ENCODE measurements around the gene GPC6.

Gene GPC6

DNA sequence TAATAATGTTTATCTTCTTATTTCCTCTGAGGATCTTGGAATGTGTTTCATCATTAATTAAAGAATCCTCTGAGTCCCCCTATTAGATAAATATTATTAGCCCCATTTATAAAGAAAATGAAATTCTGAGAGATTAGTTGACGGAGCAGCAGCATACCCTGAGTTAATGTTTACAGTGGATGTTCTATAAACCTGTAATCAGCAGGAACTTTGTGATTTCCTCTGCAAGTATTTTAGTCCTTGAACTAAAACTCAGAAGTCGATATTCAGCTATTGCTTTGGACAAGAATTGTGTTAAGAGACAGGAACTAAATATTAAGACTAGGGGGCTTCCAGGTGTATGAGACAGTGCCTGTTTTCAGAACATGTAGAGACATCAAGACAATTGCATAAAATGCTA is 1009.5 kb downstream of the GPC6 start:
- no peak for DNase-seq

DNA sequence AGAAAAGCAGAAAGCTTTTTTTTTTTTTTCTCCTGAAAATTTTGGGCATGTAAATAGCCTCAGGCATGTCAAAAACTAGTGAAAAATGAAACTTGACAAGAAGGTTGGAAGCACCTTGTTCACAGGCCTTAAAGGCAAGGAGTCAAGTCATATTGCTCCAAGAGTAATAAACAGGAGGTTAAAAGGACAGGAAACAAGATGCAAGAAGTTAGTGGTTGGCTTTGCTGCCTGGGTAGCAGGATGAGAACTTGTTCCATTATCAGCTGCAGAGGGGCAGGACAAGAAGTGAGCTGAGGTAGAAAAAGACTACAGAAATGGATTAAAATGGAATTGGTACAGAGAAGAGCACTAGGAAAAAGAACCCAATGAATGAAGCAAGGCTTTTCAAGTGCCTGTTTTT is 1010.3 kb downstream of the GPC6 start:
- no peak for DNase-seq

DNA sequence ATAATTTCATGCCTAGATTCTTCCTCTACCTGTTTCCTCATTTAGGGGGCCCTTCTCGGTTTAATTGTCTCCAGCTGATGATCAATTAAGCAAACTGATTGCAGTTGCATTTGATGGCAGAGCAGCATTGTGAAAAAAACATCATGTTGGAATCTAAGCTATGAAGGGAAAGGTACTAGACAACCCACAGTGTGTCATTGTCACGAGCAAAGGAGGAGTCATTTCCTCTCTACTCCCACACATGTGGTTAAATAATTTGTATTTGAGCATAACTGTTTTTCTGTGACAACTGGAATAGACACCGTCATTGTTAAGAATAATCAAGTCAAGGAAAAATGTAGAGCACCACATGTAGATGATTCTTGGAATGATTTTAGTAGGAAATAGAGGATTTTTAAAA is 1012.5 kb downstream of the GPC6 start:
- no peak for DNase-seq

DNA sequence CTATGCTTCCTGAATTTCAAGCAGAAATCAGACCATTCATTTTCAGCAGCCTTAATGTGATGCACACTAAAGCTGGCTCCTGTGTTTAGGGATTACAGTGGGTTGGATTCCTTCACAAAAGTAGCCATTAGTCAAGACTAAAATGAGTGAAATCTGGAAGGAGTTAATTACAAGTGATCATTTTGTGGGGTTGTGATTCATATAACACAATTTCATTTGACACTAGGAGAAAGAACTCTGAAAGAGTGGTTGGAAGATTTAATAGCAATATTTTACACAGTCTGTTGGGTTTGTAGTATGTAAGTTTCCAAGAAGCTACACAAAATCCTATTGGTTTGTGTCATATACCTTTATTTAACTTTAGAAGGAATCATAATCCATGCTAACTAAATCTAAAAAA is 1015.9 kb downstream of the GPC6 start:
- DNase-seq: no peak

DNA sequence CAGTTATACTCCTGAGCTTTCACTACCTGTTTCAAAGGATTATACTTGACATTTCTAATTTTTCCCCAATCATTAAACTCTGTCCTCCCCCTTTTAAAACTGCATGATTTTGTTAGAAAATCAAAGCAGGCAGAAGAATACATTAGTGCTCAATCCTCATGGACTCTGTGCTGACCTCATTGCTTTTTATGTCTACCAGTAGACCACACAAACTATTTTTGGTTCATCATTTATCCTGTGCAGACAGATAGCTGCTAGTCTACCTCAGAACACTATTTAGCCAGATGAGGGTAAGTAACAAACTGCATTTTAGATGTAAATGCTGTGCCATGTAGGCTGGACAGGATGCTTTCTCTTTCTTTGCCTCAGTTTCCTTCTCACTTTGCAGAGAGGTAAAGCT is 1016.9 kb downstream of the GPC6 start:
- DNase-seq: no peak

DNA sequence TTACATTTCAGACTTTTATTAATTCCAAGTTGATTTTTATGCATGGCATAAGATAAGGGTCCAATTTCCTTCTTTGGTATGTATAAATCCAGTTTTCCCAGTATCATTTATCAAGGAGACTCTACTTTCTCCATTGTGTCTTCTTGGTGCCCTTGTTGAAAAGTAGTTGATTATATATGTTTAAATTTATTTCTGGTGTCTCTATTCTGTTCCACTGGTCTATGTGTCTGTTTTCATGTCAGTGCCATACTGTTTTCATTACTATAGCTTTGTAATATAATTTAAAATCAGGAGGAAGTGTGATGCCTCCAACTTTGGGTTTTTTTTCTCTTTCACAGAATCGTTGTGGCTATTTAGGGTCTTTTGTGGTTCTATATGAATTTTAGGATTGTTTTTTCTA is 1019.9 kb downstream of the GPC6 start:
- no peak for DNase-seq

DNA sequence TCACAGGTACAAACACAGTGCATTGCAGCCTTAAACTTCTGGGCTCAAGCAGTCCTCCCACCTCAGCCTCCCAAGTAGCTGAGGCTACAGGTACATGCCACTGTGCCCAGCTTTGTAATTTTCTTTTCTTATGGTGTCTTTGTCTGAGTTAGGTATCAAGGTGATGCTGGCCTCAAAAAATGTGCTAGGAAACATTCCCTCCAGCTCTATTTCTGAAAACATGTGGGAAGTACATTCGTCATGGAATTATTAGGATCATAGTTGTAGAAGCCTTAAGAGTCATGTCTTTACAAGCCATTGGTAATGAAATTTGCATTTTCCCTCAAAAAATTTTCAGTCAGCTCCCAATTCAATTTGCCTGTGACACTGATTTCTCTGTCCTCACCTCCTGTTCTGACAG is 1021.3 kb downstream of the GPC6 start:
- DNase-seq: no peak

DNA sequence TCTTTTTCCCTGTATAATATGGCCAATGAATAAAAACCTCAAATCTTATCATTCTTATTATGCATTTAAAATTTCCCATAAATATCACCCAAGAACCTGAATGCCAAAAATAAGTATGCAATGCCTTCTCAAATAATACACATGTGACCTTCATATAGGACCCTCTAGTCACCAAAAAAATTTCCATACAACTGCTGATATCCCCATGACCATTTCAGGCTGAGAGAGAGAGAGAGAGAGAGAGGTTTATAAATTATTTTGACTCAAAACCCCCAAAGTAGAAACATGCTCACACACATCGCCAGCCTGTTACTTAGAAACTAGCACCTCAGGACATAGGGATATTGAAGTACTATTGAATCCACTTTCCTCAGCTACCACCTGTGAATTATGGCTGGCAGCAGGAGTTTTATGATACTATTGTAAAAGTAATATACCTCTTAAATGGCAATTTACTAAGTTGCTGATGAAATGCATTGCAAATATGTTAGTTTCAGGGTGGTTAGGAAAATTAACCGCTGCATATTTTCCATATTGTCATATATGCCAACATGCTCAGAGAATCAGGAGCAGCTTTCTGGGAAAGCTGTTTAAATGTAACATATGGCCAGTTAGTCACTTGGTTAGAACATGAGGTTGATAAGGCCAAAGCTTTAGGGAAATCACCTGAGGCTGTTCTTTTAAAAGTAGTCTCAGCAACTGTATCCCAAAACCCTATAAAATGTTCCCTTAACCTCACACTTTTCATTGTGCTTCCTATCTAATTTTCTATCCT is 1022.0 kb downstream of the GPC6 start:
- no peak for DNase-seq

DNA sequence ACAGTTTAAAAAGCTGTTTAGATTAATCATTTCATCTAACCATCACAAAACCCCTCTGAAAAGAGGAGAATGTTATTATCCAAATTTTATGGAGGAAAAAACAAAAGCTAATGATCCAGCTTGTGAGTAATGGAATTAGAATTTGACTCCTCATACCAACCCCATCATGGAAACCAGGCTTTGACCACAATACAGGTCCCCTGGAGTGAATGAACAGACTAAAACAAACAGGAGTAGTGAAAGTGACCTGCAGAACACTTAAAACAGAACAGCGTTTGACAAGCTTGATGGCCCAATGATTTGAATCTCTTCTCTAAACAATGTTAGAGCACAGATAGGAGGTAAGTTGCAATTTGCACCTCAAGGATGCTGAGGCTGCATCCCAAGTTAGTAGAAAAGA is 1022.9 kb downstream of the GPC6 start:
- DNase-seq: no peak

DNA sequence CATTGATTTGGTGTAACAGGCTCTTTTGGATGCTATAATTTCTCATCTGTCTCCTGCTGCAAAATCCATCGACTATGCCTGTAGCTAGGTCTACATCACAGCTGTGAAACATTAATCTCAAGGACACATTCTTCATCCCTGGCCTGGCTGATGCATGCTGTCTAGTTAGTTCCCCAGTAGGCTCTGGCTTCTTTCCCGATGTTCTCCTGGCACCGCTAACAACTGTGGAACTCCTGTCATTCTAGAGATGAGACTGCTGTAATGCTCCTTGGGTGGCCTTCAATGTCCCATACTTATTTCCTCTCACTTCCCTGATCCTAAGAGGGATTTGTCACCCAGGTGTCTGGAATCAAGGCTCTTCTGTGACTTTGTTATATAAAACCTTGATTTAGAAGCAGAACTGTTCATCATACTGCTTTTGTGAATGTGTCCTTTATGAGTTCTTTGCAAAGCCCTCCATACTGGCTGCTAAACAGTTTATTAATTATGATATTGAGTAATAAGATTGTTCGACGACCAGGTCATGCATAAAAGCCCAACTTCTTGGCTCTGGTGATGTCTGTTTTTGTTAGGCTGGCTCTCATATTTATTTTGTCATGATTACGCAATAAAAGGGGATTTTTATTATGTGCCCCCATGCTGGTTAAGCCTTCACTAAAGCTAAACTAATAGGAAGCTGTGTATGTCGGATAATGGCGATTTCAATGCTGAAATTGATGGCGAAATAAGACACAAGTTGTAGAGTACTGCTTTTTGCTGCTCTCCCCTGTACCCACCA is 1025.4 kb downstream of the GPC6 start:
- DNase-seq: no peak

DNA sequence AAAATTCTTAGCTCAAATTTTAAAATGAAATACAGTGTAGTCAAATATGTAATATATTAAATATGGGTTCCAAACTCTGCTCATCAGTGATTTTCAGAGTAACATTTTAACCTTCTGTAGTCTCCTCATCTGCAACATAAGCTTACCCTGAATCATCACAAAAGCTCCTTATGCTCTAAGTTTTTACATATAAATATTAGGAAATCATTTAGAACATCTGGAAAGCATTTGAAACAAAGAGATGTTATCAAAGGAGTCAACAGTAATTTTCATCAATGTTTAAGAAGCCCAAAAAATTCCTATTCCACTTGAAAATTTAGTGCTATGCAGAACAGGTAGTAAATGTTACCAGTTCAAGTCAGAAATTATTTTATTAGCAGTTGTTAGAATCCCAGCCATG is 1028.1 kb downstream of the GPC6 start:
- DNase-seq: no peak

DNA sequence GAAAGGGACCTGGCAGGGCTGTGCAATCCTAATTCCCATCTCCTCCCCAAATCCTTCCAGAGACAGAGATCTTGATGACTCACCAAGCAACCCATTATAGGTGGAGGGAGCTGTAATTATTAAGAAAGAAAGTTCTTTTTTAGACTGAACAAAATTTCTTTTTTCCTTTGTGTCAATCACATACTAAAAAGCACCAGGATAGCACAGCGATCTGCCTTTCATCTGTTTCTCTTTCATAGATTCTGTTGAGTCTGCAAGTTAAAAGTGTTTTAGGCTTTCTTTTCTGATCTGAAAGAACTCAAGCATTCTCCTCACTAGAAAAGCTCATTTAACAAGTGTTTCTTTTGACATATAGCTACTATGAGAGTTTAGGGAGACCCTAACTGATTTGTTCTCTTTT is 1030.1 kb downstream of the GPC6 start:
- no peak for DNase-seq

DNA sequence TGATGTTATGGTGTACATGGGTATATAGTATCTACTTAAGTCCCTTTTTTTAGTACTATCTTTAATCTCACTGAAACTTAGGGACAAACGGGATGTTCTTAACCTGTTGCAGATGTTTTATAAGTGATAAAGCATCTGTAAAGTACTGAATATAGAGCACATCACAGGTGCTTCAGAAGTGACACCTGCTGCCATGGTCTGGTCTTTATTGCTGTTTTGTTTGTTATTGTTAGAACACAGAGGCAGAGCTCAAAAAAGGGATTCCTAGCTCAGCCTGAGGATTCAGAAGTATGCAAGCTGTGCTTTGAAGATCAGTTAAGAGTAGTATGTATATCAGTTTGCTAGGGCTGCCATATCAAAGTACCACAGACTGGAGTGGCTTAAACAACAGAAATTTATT is 1033.4 kb downstream of the GPC6 start:
- DNase-seq: no peak

DNA sequence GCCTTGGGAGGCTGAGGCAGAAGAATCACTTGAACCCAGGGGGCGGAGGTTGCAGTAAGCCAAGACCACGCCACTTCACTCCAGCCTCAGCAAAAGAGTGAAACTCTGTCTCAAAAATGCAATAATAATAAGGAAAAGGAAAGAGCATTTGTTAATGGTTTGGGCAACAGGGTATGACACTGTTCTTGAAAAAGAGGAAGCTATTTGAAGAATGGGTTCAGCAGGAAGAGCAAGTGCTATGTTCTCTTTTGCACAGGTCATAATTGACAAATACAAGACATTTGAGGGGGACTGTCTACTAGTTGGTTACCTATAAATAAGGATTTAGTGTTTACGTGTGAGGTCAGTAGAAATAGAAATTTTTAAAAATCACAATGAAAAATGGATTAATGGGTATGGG is 1034.6 kb downstream of the GPC6 start:
- DNase-seq: no peak

DNA sequence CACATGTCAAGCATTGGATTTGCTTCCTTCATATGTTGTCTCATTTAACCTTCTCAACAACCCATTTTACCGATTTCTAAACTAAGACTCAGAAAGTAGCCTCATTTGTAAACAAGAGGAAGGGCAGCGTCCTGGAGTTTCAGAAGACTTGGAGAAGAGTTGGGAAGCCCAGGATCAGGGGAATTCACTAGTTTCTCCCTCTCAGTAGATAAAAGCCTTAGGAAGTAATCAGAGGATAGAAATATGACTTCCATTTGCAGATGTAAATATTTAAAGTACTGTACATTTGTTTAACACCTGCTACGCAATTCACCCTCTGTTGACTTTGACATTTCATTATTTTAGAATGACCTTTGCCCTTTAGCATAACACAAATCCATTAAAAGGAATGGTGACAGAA is 1036.4 kb downstream of the GPC6 start:
- DNase-seq: no peak

DNA sequence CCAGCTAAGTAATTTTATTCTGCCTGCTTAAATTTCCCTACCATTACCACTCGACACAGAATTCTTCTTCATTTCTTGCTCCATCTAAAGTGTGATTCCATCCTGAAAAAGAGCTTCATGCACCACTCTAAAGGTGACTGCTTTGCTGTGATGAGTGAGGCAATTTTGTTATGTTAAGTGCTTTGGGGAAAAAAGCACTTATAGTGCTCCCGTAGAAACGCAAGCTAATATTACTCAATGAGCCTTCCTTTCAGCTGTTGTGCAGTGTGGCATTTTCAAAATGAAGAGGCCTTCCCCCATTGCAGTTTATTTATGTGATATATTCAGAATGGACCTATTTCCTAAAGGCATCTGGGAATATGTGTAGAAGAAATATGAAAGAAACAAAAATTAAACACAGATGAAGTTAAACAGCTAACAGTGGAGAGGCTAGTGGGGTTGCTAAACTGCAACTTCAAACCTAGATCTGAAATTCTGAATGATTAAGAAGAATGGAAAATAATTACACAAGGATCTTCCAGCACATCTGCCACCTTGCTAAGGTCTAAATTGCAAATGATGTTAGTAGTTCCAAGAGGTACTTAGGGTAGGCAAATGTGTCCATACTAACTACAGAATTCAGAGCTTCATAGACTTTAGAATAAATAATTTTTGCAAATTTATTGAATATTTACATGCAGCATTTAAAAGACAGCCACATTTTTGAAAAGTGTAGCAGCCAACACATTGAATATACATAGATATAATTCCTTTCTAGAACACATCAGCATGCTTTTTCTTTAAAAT is 1041.2 kb downstream of the GPC6 start:
- DNase-seq: no peak

DNA sequence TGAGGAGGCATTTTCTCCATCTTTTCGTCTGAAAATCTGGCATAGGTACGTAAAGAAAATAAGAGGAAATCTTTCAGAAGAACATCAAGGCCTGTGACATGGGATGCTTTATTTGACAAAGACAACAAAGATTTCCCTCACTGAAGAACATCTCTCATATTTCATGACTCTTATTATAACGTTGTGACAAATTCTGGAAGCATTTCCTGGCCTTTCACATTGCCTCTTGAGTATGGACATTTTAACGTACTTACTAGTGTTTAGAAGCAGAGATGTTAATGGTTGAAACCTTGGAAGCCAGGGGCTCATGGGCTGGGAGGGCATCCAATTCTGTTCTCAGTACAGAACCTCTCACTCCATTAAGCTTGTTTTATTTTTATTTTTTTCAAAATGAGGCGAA is 1042.1 kb downstream of the GPC6 start:
- no peak for DNase-seq

DNA sequence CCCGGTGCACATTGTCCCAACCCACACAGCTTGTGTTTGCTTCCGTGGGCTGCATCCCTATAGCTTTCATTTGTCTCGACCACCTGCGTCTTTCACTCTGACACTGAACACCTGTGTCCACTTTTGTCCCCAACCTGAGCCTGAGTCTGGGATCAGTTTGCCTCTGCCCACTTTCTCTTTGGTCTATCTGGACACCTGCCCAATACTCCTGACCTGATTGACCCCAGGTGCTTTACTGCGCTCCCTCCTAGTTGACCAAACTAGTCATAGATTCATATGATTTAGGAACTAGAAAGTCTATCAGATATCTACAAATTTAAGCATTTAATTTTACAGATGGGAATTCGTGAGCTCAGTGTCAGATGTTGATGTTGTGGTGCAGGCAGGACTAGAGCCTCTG is 1043.0 kb downstream of the GPC6 start:
- DNase-seq: no peak

DNA sequence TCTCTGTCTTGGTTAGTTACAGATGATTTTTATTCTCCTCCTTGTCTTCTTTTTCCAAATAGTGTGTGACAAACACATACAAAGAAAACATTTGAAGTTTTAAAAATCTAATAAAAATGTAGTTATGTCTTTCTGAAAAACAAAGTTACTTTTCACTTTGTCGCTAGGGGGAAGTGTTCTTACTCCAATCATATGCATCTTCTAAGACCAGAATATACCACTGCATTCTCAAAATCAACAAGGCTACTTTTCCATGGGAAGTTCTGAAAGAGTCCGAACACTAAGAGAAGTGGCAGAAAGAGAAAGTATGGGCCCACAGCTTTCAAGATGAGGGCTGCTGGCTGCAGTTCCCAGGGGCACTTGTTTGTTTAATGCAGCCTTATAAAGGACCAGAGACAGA is 1043.9 kb downstream of the GPC6 start:
- no peak for DNase-seq

DNA sequence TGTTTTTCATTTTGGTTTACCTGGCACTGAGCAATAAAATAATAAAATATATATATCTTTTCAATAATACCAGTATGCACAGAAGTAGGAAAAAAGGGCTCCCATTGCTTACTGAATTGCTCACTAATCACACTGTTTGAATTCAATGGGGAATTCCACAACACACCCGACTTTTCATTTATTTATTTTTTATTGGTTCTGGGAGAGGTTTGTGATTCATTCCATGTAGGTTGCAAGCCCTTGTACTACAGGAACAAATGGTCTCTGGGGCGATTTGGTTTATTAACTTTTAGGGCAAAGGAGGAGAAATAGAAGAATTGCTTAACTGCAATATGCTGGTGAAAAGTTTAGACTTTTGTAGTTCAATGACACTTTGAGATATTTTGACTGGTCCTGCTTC is 1045.4 kb downstream of the GPC6 start:
- DNase-seq: no peak

DNA sequence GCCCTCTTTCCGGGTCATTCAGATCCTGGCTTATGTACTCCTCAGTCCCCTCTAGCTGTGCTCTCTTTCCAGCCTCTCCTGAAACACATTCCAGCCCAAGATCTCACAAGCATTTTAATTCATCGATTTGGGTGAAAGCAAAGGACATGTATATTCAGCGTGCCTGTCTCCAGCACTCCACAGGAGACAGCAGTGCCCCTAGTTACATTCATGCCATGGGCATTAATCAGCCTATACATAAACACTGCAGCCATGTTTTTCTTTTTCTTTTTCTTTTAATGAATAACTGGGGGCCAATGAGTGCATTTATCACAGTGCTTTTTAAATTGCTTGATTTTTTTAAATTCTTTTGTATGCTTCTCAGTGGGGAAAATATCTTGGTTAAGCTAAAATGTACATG is 1053.7 kb downstream of the GPC6 start:
- no peak for DNase-seq

DNA sequence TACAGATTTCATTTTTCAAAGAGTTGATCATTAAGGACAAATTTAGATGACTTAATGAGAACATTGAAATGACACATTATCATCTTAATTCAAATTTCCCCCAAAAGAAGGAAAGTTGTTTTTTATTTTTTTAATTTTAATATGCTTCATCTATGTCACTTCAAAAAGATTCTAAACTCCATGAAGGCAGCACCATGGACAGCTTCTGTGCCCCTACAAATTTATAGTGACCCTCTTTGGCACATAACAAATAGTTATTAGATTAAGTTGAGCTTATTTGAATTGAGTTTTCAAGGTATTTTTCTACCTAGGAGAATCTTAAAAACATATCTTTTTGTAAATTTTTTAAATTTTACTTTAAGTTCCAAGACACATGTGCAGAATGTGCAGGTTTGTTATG is 1054.2 kb downstream of the GPC6 start:
- DNase-seq: no peak

DNA sequence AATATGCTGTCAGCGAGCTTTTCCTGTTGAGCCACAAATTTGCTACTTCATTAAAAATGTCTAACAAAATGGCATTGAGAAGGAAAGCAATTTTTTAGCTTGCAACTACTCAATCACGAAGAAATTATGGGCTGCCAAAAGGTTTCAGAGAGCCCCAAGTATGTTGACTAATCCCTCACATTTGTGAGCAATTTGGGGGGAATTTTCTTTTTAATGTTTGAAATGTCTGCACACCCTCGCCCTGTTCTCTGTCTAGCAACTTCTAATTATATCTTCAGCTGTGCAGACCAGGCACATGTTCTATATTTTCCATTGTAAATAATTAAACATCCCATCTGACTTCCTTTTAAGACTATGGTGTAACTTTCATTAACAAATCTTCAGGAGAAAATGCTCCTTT is 1060.0 kb downstream of the GPC6 start:
- DNase-seq: no peak

All from NCI-H1048 (cell line).